Loucy (cell line): ENCODE measurements around the gene DCAF4L1.

Source experiments
- H2AFZ ChIP-seq: fragments of 200-600 bp; sonication (generic); 2 replicates; pipeline ENCODE4 v1.6.0; 2016; ENCODE audit warnings: antibody characterized with exemption, mild to moderate bottlenecking, low read length, moderate library complexity
- H3F3A ChIP-seq: fragments of 200-600 bp; 2 replicates; pipeline ENCODE4 v1.6.0; 2016; ENCODE audit warnings: antibody characterized with exemption, low read depth, mild to moderate bottlenecking
- H3K27me3 ChIP-seq: fragments of 200-600 bp; sonication (generic); 2 replicates; pipeline ENCODE4 v1.6.1; 2014; ENCODE audit warnings: low read length, mild to moderate bottlenecking; ENCODE audit not compliant: insufficient read depth, poor library complexity, severe bottlenecking
- H3K36me3 ChIP-seq: fragments of 200-600 bp; sonication (generic); 2 replicates; pipeline ENCODE4 v1.6.1; 2016; ENCODE audit warnings: low read length; ENCODE audit not compliant: insufficient read depth
- H3K4me1 ChIP-seq: fragments of 200-600 bp; sonication (generic); 2 replicates; pipeline ENCODE4 v1.5.1; 2014; ENCODE audit warnings: low read length, mild to moderate bottlenecking; ENCODE audit not compliant: insufficient read depth, poor library complexity, severe bottlenecking
- H3K4me2 ChIP-seq: fragments of 200-600 bp; sonication (generic); 2 replicates; pipeline ENCODE4 v1.6.0; 2014; ENCODE audit warnings: antibody characterized with exemption, low read length, low read depth, mild to moderate bottlenecking; ENCODE audit not compliant: poor library complexity, severe bottlenecking
- H3K4me3 ChIP-seq: fragments of 200-600 bp; sonication (generic); 2 replicates; pipeline ENCODE4 v1.5.1; 2014; ENCODE audit warnings: low read length, mild to moderate bottlenecking, mixed read lengths; ENCODE audit not compliant: poor library complexity, severe bottlenecking
- H3K79me2 ChIP-seq: fragments of 200-600 bp; sonication (generic); 2 replicates; pipeline ENCODE4 v1.6.1; 2014; ENCODE audit warnings: low read length; ENCODE audit not compliant: insufficient read depth
- H3K9ac ChIP-seq: fragments of 200-600 bp; sonication (generic); 2 replicates; pipeline ENCODE4 v1.6.0; 2014; ENCODE audit warnings: mild to moderate bottlenecking, low read depth, low read length, moderate library complexity; ENCODE audit not compliant: poor library complexity, severe bottlenecking
- H3K9me2 ChIP-seq: fragments of 200-600 bp; sonication (generic); replicated peaks from 2 replicates; pipeline ENCODE4 v1.6.1; 2016; ENCODE audit warnings: low read depth, low read length, mixed read lengths
- H3K9me3 ChIP-seq: fragments of 200-600 bp; sonication (generic); 2 replicates; pipeline ENCODE4 v1.6.1; 2014; ENCODE audit warnings: mild to moderate bottlenecking, antibody characterized with exemption, low read length, low read depth; ENCODE audit not compliant: insufficient read depth
- H4K20me1 ChIP-seq: fragments of 200-600 bp; sonication (generic); 2 replicates; pipeline ENCODE4 v1.6.0; 2014; ENCODE audit warnings: antibody characterized with exemption, low read length, mild to moderate bottlenecking; ENCODE audit not compliant: insufficient read depth, poor library complexity, severe bottlenecking
- CTCF ChIP-seq: fragments of 200-600 bp; sonication (generic); conservative IDR thresholded peaks from 2 replicates; pipeline ENCODE4 v1.5.1; 2014; ENCODE audit warnings: mild to moderate bottlenecking, antibody characterized with exemption, low read length
- EZH2phosphoT487 ChIP-seq: fragments of 200-600 bp; IDR thresholded peaks from 2 replicates; pipeline ENCODE4 v1.6.1; 2018; ENCODE audit warnings: antibody characterized with exemption, mild to moderate bottlenecking, moderate library complexity, borderline replicate concordance

DCAF4L1 gene

DNA sequence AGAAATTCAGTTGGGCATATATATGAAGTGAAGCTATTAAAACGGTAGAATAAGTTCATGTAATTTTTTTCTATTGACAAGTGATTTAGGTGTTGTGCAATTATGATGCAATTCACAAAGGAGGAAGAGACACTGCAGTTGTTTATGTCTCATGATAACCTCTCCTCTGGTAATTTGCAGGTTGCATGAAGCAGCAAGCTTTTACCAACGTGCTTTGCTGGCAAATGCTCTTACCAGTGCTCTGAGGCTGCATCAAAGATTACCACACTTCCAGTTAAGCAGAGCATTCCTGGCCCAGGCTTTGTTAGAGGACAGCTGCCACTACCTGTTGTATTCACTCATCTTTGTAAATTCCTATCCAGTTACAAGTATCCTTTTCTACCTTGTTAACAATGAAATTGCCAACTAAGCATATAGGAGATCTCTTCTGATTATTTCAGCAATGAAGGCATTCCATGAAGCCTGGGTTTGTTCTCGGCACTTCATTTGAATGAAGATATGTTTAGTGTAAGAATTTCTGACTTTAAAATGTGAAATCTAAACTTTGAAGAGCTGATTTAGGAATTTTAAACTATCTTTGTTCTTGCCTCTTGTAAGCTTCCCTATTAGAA is 42.4 kb upstream of the DCAF4L1 start:
- Histone ChIP-seq H3K4me3 (peak overlapping the region; percentile 84), H4K20me1 (peaks cover 67% of the 10 kb centered on the region), H3K9me2 (no peaks in the 10 kb centered on the region), H3K27me3 (no peaks in the 10 kb centered on the region), H3K4me1 (peaks cover 21% of the 10 kb centered on the region), H3K79me2 (peaks cover 80% of the 10 kb centered on the region), H3K4me2 (peak overlapping the region; percentile 95), H2AFZ (no peak overlapping the region), H3F3A (no peaks in the 10 kb centered on the region), H3K9me3 (no peaks in the 10 kb centered on the region), H3K36me3 (peaks cover 24% of the 10 kb centered on the region; the same call in 1 of the 2 replicates), H3K9ac (no peak overlapping the region)
- TF ChIP-seq CTCF (no peak), EZH2phosphoT487 (no peak)

DNA sequence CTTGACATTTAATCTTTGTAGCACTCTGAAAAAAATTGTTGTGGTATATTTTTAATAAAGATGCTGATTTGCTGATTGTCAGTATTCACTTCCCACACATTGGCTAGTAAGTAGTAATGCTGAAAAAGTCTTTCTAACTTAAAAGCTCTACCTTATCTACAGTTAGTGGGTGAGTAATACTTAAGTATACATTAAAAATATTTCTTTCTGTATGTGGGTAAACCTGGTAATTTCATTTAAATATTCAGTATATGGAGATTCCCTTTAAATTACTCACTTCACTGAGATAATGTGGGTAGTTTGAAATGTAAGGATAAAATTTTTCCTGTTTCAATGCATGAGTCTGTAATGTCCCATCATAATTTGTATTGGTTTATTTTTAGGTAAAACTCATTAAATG is 40.7 kb upstream of the DCAF4L1 start:
- peak overlapping the region; percentile 0 for H3K4me3 ChIP-seq
- no peak overlapping the region for H2AFZ ChIP-seq
- peaks cover 40% of the 10 kb centered on the region for H3K36me3 ChIP-seq

GRCh38 chr4:41943506-41943905 is 38.0 kb upstream of the DCAF4L1 start:
- H3K9me3 ChIP-seq, result no peaks in the 10 kb centered on the region
- H3F3A ChIP-seq, result no peaks in the 10 kb centered on the region
- no peak for TF ChIP-seq CTCF
- TF ChIP-seq EZH2phosphoT487, result no peak
- no peaks in the 10 kb centered on the region for H3K9me2 ChIP-seq
- H3K4me3 ChIP-seq, result no peak overlapping the region
- peaks cover 54% of the 10 kb centered on the region for H3K79me2 ChIP-seq
- H4K20me1 ChIP-seq, result peaks cover 34% of the 10 kb centered on the region
- no peak overlapping the region for H3K9ac ChIP-seq
- no peaks in the 10 kb centered on the region for H3K27me3 ChIP-seq
- peaks cover 11% of the 10 kb centered on the region for H3K4me1 ChIP-seq
- no peak overlapping the region for H3K4me2 ChIP-seq
- H2AFZ ChIP-seq, result no peak overlapping the region
- peaks cover 49% of the 10 kb centered on the region for H3K36me3 ChIP-seq

More for the DNA sequence above, 40.7 kb upstream of the DCAF4L1 start:
- H3K79me2 ChIP-seq, result peaks cover 73% of the 10 kb centered on the region
- peaks cover 21% of the 10 kb centered on the region for H3K4me1 ChIP-seq
- TF ChIP-seq CTCF, result no peak
- TF ChIP-seq EZH2phosphoT487, result no peak
- H3F3A ChIP-seq, result no peaks in the 10 kb centered on the region
- no peak overlapping the region for H3K9ac ChIP-seq
- no peaks in the 10 kb centered on the region for H3K27me3 ChIP-seq
- no peaks in the 10 kb centered on the region for H3K9me2 ChIP-seq
- H4K20me1 ChIP-seq, result peaks cover 60% of the 10 kb centered on the region
- H3K4me2 ChIP-seq, result peak overlapping the region; percentile 35
- H3K9me3 ChIP-seq, result no peaks in the 10 kb centered on the region
